Mononuclear cell (primary cell): ENCODE results near the gene SDK1. TPM values are rescaled to one million over a fixed set of nuclear protein-coding genes. Genes with fewer than 3 reads are reported as not detected.
"Not testable (repeated sequence)": the region's sequence is repeated elsewhere in the genome, so short reads cannot be mapped to it uniquely, and the experiment has no call there.

Experiments used
- H3K27me3 ChIP-seq: 2 replicates; pipeline ENCODE4 v1.6.0; 2011; ENCODE audit warnings: low read length, control low read depth; ENCODE audit not compliant: insufficient read depth
- H3K4me1 ChIP-seq: 2 replicates; pipeline ENCODE4 v1.5.1; 2011; ENCODE audit warnings: mild to moderate bottlenecking, low read length, control low read depth; ENCODE audit not compliant: insufficient read depth
- H3K4me3 ChIP-seq: 2 replicates; pipeline ENCODE4 v1.5.1; 2011; ENCODE audit warnings: mild to moderate bottlenecking, low read length, moderate library complexity
- H3K9me3 ChIP-seq: 2 replicates; pipeline ENCODE4 v1.5.1; 2011; ENCODE audit warnings: low read depth, mild to moderate bottlenecking, control low read depth, low read length
- total RNA-seq: library from RNA; depleted of rRNA; stranded (reverse); fragments of >200 nt; gene quantifications from one replicate; pipeline ENCODE4 v1.2.3, GENCODE V29; 2012

The SDK1 gene
- total RNA-seq, 1 donor: 0.31 TPM

- not testable (repeated sequence) for H3K4me3 ChIP-seq, H3K27me3 ChIP-seq, H3K4me1 ChIP-seq, H3K9me3 ChIP-seq
These were observed 963.2 kb downstream of the SDK1 start for GRCh38 chr7:4264206-4264605.

DNA sequence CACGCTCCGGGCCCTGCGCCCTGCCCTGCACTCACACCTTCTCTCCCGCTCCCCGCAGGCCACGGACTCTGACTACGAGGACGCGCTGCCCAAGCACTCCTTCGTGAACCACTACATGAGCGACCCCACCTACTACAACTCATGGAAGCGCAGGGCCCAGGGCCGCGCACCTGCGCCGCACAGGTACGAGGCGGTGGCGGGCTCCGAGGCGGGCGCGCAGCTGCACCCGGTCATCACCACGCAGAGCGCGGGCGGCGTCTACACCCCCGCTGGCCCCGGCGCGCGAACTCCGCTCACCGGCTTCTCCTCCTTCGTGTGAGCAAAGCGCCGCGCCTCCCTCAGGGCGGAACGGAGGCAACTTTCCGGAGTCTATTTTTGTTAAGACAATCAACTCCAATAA, 964.0 kb downstream of the SDK1 start:
- Histone ChIP-seq H3K4me3 (no peak overlapping the region), H3K4me1 (no peaks in the 10 kb centered on the region), H3K9me3 (no peaks in the 10 kb centered on the region), H3K27me3 (no peaks in the 10 kb centered on the region)

GRCh38 chr7:4265676-4266075, 964.6 kb downstream of the SDK1 start:
- no peak overlapping the region for H3K4me3 ChIP-seq
- no peaks in the 10 kb centered on the region for H3K4me1 ChIP-seq
- H3K9me3 ChIP-seq: no peaks in the 10 kb centered on the region
- H3K27me3 ChIP-seq: no peaks in the 10 kb centered on the region

DNA sequence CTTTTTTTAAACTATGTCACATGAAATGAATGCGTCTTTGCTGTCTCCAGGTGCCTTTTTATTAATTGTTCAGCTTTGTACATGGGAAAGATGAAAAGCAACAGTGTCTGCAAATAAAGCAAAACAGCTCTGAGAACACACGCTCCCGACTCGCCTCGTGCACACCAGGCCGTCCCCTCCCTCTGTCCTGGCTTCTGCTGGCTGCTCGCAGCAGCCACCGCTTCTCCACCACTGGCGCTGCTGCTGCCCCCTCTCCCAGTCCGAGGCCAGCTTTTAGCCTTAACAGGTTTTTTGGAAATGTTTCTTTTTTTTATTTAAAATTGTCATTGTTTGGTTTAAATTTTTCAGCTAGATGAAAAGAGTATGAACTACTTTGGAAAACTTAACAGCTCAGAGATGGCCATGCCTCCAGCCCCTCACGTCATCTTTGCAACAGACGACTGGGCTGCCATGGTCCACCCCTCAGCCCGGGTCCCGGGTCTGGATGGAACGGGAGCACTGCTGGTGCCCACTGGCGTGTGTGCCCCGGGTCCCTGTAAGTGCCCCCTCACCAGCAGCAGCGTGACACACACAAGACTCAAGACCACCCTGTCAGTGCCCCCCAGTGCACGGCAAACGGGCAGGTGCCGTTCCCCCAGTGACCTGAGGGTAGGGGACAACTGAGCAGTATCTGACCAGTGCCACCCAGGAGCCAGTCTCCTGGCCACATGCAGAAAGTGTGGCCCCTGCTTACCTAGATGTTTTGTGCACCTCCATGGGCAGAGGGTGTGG, 965.4 kb downstream of the SDK1 start:
- no peak overlapping the region for H3K4me3 ChIP-seq
- H3K27me3 ChIP-seq: no peaks in the 10 kb centered on the region

GRCh38 chr7:4267341-4268039, 966.4 kb downstream of the SDK1 start:
- no peaks in the 10 kb centered on the region for H3K4me1 ChIP-seq
- H3K27me3 ChIP-seq: no peaks in the 10 kb centered on the region
- no peaks in the 10 kb centered on the region for H3K9me3 ChIP-seq
- H3K4me3 ChIP-seq: no peak overlapping the region

More for the DNA sequence above, 965.4 kb downstream of the SDK1 start:
- no peaks in the 10 kb centered on the region for H3K4me1 ChIP-seq
- H3K9me3 ChIP-seq: no peaks in the 10 kb centered on the region

GRCh38 chr7:4268040-4268965, 967.3 kb downstream of the SDK1 start:
- H3K4me1 ChIP-seq: no peaks in the 10 kb centered on the region
- H3K4me3 ChIP-seq: no peak overlapping the region
- no peaks in the 10 kb centered on the region for H3K9me3 ChIP-seq
- no peaks in the 10 kb centered on the region for H3K27me3 ChIP-seq

DNA sequence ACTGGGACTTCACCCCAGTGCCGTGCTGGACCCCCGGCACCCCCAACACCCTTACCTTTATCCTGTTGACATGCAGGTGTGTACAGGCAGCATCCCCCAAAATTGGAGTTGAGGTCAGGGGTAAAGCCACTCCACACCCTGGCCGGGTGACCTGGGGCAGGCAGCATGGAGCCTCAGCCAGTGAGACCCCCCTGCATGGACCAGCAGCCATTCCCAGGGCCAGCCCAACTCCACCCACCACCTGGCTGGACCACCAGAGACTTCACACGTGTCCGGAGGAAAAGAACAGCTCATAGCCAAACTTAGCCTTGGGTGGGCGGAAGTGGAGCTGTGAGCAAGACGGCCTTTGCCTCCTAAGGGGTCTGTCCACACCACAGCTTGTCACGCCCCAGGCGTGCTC, 968.0 kb downstream of the SDK1 start:
- no peak overlapping the region for H3K4me3 ChIP-seq
- no peaks in the 10 kb centered on the region for H3K27me3 ChIP-seq
- no peaks in the 10 kb centered on the region for H3K9me3 ChIP-seq
- H3K4me1 ChIP-seq: no peaks in the 10 kb centered on the region

DNA sequence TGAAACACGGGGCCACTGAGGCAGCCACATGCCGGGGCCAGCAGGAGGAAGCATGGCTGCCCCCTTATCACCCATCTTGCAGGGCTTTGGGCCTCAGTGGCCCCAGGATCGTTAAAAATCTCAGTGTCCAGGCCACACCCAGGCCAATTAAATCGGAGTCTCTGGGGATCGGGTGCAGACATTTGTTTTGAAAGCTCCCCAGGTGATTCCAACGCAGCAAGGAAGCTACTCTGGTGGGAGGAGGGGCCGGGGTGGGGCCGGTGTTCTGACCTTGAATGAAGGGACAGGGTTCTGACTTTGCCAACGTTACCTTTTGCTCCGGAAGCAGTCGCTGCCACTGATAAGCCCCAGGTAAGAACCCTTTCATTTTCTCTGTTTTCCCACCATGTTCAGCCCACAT, 968.7 kb downstream of the SDK1 start:
- Histone ChIP-seq H3K4me1 (no peaks in the 10 kb centered on the region), H3K27me3 (no peaks in the 10 kb centered on the region), H3K9me3 (no peaks in the 10 kb centered on the region), H3K4me3 (no peak overlapping the region)

- H3K27me3 ChIP-seq: no peaks in the 10 kb centered on the region
- no peaks in the 10 kb centered on the region for H3K9me3 ChIP-seq
- no peaks in the 10 kb centered on the region for H3K4me1 ChIP-seq
- no peak overlapping the region for H3K4me3 ChIP-seq
These were observed 969.2 kb downstream of the SDK1 start for GRCh38 chr7:4270268-4270667.

GRCh38 chr7:4270941-4271715, 970.1 kb downstream of the SDK1 start:
- H3K4me1 ChIP-seq: no peaks in the 10 kb centered on the region
- H3K27me3 ChIP-seq: no peaks in the 10 kb centered on the region
- no peak overlapping the region for H3K4me3 ChIP-seq
- no peaks in the 10 kb centered on the region for H3K9me3 ChIP-seq

GRCh38 chr7:4271716-4272015, 970.6 kb downstream of the SDK1 start:
- no peak overlapping the region for H3K4me3 ChIP-seq
- no peaks in the 10 kb centered on the region for H3K27me3 ChIP-seq
- H3K9me3 ChIP-seq: no peaks in the 10 kb centered on the region
- no peaks in the 10 kb centered on the region for H3K4me1 ChIP-seq

GRCh38 chr7:4272141-4272540, 971.1 kb downstream of the SDK1 start:
- no peak overlapping the region for H3K4me3 ChIP-seq
- no peaks in the 10 kb centered on the region for H3K27me3 ChIP-seq
- no peaks in the 10 kb centered on the region for H3K4me1 ChIP-seq
- H3K9me3 ChIP-seq: no peaks in the 10 kb centered on the region

DNA sequence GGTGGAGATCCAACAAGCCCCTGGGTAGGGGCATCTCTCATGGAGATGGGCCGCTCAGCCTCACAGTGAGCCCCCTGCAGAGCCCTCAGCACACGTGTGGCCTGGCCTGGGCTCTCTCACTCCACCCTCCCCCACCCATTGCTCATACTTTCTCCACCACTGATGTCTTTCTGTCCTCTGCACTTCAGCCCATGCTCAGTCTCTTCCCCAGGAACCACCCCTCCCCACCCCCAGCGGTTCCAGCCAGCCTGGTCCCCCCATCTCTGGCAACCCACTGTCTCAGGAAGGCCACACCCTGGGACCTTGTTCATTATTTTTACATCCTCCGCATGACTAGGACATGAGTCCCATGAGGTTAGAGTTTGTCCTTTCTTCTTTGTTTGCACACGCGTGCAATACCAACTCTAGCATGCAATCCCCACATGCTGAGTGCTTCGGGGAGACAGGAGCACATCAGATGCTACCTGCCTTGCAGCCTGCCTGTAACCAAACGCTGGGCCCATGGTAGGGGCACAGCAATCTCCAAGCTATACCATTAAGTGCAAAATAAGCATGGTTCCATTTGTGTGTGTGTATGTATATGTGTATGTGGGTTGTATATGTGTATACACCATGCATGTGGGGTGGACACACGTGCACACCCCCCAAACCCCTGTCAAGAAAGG, 972.6 kb downstream of the SDK1 start:
- Histone ChIP-seq H3K27me3 (no peaks in the 10 kb centered on the region), H3K9me3 (no peaks in the 10 kb centered on the region), H3K4me1 (no peaks in the 10 kb centered on the region), H3K4me3 (no peak overlapping the region)

DNA sequence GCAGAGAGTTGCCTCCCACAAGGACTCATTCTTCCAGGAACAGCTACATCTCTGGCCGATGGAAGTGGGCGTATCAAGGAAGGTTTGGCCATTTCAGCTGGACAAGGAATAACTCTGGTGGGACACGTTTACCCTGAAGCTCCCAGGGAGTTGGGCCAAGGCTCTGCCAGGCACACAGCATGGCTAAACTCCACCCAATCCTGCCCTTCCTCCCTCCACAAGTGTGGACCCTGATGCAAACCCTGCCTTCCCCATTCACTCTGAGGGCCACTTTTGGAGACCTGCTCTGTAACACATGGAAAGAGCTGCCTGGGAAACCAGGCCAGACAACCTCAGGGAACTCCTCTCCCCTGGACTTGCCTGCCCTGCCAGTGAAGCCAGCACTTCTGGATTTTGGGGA, 973.2 kb downstream of the SDK1 start:
- Histone ChIP-seq H3K4me3 (no peak overlapping the region), H3K27me3 (no peaks in the 10 kb centered on the region), H3K9me3 (no peaks in the 10 kb centered on the region), H3K4me1 (no peaks in the 10 kb centered on the region)
